Measurements from ENCODE around the gene OTOGL. TPM values are rescaled to one million over a fixed set of nuclear protein-coding genes. Genes with fewer than 3 reads are reported as not detected.

The OTOGL gene
- total RNA-seq, 1 experiment from 2014 or later = not detected

DNA sequence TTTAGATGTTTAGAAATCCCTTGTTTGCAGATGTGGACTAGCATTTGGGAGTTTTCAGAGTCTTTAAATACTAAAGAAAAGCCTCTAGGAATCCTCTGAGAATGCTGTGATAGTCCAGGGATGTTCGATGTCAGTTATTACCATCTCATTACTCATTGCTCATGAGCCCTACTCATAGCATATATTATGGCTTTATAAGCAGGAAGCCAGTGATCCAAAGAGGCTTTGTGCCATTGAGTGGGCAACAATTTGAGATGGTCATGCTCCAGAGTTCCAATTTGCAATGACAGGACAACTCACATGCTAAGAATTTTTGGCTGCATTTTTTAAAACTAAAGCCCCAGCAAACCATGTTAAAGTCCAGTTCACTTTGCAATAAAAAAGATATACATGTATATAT is 163.0 kb downstream of the OTOGL start:
- Histone ChIP-seq H3K9me3 (ENCODE audit: insufficient read depth, low read depth) (no peaks in the 10 kb centered on the region; the same call in 1 of the 2 replicates), H2AFZ (no peak overlapping the region), H3K4me2 (no peak overlapping the region), H3K27ac (no peak overlapping the region), H3K4me3 (no peak overlapping the region), H4K20me1 (ENCODE audit: insufficient read depth) (no peaks in the 10 kb centered on the region), H3K9me2 (ENCODE audit: insufficient read depth) (no peaks in the 10 kb centered on the region), H3F3A (ENCODE audit: insufficient read depth, low read depth) (no peaks in the 10 kb centered on the region), H3K27me3 (ENCODE audit: insufficient read depth, low read depth) (no peaks in the 10 kb centered on the region), H3K36me3 (ENCODE audit: low read depth) (no peaks in the 10 kb centered on the region), H3K4me1 (replicated peaks; ENCODE audit: insufficient read depth) (no peaks in the 10 kb centered on the region), H3K79me2 (ENCODE audit: low read depth) (no peaks in the 10 kb centered on the region)
- no TSS peak for BruUV-seq (replicated peaks)
- no peak for DNase-seq
- POLR2A ChIA-PET (ENCODE audit: unreplicated experiment) = no interaction called here
- CTCF ChIA-PET = no interaction called here
- TF ChIP-seq, protein P1, sequence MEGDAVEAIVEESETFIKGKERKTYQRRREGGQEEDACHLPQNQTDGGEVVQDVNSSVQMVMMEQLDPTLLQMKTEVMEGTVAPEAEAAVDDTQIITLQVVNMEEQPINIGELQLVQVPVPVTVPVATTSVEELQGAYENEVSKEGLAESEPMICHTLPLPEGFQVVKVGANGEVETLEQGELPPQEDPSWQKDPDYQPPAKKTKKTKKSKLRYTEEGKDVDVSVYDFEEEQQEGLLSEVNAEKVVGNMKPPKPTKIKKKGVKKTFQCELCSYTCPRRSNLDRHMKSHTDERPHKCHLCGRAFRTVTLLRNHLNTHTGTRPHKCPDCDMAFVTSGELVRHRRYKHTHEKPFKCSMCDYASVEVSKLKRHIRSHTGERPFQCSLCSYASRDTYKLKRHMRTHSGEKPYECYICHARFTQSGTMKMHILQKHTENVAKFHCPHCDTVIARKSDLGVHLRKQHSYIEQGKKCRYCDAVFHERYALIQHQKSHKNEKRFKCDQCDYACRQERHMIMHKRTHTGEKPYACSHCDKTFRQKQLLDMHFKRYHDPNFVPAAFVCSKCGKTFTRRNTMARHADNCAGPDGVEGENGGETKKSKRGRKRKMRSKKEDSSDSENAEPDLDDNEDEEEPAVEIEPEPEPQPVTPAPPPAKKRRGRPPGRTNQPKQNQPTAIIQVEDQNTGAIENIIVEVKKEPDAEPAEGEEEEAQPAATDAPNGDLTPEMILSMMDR (conservative IDR thresholded peaks at IDR 0.05) = no peak
- TF ChIP-seq EZH2 (IDR thresholded peaks at IDR 0.05; ENCODE audit: low read depth) = no peak
- intact Hi-C loops (cut with micrococcal nuclease; ENCODE audit: unreplicated experiment) = loop anchor here (10.0 kb wide), 1 partner anchor 378 kb away; no protein-coding TSS in a partner anchor

DNA sequence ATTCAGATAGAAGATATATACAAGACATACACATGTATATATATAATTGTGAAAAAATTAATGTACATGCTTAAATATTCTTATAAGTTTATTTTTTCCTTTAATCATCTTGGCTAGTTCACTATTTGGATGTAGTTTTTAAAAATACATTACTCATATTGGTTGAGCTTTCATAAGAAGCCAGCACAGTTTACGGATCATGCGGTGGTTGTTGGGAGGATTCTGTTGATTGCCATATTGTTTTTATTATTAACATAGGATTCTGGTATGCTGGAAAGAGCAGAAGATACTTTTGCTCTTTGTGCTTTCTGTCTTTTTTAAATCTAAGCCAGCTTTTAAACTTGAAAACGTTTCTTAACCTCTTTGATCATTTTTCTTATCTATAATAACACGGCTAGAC is 163.4 kb downstream of the OTOGL start:
- ChIA-PET POLR2A (ENCODE audit: unreplicated experiment) (no interaction called here), CTCF (no interaction called here)
- Histone ChIP-seq H3K27ac (no peak overlapping the region), H3K9me3 (ENCODE audit: insufficient read depth, low read depth) (no peaks in the 10 kb centered on the region; the same call in 1 of the 2 replicates), H4K20me1 (ENCODE audit: insufficient read depth) (no peaks in the 10 kb centered on the region), H3K79me2 (ENCODE audit: low read depth) (no peaks in the 10 kb centered on the region), H3K36me3 (ENCODE audit: low read depth) (no peaks in the 10 kb centered on the region), H3K27me3 (ENCODE audit: insufficient read depth, low read depth) (no peaks in the 10 kb centered on the region), H3K4me2 (no peak overlapping the region), H3F3A (ENCODE audit: insufficient read depth, low read depth) (no peaks in the 10 kb centered on the region), H2AFZ (no peak overlapping the region), H3K9me2 (ENCODE audit: insufficient read depth) (no peaks in the 10 kb centered on the region), H3K4me3 (no peak overlapping the region), H3K4me1 (replicated peaks; ENCODE audit: insufficient read depth) (no peaks in the 10 kb centered on the region)
- TF ChIP-seq, protein P1 (conservative IDR thresholded peaks at IDR 0.05) = no peak
- TF ChIP-seq EZH2 (IDR thresholded peaks at IDR 0.05; ENCODE audit: low read depth) = no peak
- no TSS peak for BruUV-seq (replicated peaks)
- DNase-seq = no peak
- intact Hi-C loops (cut with micrococcal nuclease; ENCODE audit: unreplicated experiment) = loop anchor here (10.0 kb wide), 1 partner anchor 378 kb away; no protein-coding TSS in a partner anchor

DNA sequence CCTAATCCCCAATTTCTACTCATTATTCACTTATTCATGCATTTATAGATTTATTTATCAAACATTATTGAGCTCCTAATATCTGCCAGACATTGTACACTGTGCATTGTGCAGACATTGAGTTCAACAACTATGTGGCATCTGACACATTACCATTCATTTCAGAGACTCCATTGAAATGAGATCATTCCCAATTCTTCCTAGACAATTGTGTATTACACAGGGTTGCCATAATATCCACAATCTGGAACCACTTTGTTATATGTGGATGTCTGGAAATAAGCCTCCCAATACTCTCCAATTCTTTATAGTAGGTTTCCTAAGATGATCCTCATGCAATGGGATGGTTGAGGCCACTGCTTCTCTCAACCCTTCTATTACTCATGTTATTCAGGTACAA is 165.0 kb downstream of the OTOGL start:
- Histone ChIP-seq H3K27me3 (ENCODE audit: insufficient read depth, low read depth) (no peaks in the 10 kb centered on the region), H3K36me3 (ENCODE audit: low read depth) (no peaks in the 10 kb centered on the region), H3K27ac (no peak overlapping the region), H2AFZ (no peak overlapping the region), H3K4me3 (no peak overlapping the region), H4K20me1 (ENCODE audit: insufficient read depth) (no peaks in the 10 kb centered on the region), H3K4me1 (replicated peaks; ENCODE audit: insufficient read depth) (peaks cover 15% of the 10 kb centered on the region), H3K9me3 (ENCODE audit: insufficient read depth, low read depth) (no peaks in the 10 kb centered on the region; the same call in 1 of the 2 replicates), H3K79me2 (ENCODE audit: low read depth) (no peaks in the 10 kb centered on the region), H3K4me2 (no peak overlapping the region), H3K9me2 (ENCODE audit: insufficient read depth) (no peaks in the 10 kb centered on the region), H3F3A (ENCODE audit: insufficient read depth, low read depth) (peaks cover 8% of the 10 kb centered on the region)
- ChIA-PET CTCF (no interaction called here), POLR2A (ENCODE audit: unreplicated experiment) (no interaction called here)
- intact Hi-C loops (cut with micrococcal nuclease; ENCODE audit: unreplicated experiment) = loop anchor here (10.0 kb wide), 1 partner anchor 380 kb away; no protein-coding TSS in a partner anchor
- no peak for DNase-seq
- TF ChIP-seq, protein P1 (conservative IDR thresholded peaks at IDR 0.05) = no peak
- TF ChIP-seq EZH2 (IDR thresholded peaks at IDR 0.05; ENCODE audit: low read depth) = no peak
- BruUV-seq (replicated peaks) = no TSS peak
